ENCODE results near the gene TMEM87B.

DNA sequence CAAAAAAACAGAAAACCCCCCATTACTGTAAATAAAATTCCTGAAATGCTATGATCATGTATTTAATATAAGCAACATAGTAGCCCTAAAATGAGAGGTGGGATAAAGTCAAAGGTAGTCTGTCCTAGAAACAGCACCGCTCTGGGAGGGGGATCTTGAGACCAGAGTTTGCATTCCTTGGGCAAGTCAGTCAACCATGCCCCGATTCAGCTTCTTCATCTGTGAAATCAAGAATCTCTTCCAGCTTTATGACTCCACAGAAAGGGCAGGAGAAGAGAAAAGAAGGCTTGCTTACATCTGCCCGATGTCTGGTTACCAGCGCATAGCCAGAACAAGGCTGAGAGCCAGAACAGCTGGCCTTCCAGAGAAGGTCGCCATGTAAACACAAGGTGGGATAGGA, 81.0 kb downstream of the TMEM87B start:
- TF ChIP-seq, protein P1, sequence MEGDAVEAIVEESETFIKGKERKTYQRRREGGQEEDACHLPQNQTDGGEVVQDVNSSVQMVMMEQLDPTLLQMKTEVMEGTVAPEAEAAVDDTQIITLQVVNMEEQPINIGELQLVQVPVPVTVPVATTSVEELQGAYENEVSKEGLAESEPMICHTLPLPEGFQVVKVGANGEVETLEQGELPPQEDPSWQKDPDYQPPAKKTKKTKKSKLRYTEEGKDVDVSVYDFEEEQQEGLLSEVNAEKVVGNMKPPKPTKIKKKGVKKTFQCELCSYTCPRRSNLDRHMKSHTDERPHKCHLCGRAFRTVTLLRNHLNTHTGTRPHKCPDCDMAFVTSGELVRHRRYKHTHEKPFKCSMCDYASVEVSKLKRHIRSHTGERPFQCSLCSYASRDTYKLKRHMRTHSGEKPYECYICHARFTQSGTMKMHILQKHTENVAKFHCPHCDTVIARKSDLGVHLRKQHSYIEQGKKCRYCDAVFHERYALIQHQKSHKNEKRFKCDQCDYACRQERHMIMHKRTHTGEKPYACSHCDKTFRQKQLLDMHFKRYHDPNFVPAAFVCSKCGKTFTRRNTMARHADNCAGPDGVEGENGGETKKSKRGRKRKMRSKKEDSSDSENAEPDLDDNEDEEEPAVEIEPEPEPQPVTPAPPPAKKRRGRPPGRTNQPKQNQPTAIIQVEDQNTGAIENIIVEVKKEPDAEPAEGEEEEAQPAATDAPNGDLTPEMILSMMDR (IDR thresholded peaks at IDR 0.05) = no peak
- TF ChIP-seq EP300 (IDR thresholded peaks at IDR 0.05) (no peak), POLR2A (IDR thresholded peaks at IDR 0.05) (no peak)

Data from ovary (tissue), 3 donors.